ENCODE measurements around the gene AICDA.
A peak's percentile ranks its signal among the peaks of the same experiment; 100 is the strongest.

Gene AICDA

GRCh38 chr12:8606890-8607289, 5.8 kb downstream of the AICDA start:
- TF ChIP-seq, protein P1, sequence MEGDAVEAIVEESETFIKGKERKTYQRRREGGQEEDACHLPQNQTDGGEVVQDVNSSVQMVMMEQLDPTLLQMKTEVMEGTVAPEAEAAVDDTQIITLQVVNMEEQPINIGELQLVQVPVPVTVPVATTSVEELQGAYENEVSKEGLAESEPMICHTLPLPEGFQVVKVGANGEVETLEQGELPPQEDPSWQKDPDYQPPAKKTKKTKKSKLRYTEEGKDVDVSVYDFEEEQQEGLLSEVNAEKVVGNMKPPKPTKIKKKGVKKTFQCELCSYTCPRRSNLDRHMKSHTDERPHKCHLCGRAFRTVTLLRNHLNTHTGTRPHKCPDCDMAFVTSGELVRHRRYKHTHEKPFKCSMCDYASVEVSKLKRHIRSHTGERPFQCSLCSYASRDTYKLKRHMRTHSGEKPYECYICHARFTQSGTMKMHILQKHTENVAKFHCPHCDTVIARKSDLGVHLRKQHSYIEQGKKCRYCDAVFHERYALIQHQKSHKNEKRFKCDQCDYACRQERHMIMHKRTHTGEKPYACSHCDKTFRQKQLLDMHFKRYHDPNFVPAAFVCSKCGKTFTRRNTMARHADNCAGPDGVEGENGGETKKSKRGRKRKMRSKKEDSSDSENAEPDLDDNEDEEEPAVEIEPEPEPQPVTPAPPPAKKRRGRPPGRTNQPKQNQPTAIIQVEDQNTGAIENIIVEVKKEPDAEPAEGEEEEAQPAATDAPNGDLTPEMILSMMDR (IDR thresholded peaks at IDR 0.05; ENCODE audit: low read depth, low read length): no peak
- TF ChIP-seq, protein P2, sequence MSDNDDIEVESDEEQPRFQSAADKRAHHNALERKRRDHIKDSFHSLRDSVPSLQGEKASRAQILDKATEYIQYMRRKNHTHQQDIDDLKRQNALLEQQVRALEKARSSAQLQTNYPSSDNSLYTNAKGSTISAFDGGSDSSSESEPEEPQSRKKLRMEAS (IDR thresholded peaks at IDR 0.05; ENCODE audit: low read depth, low read length): no peak
- TF ChIP-seq MYC (IDR thresholded peaks at IDR 0.05; ENCODE audit: low read depth, low read length) (no peak), POLR2A (IDR thresholded peaks at IDR 0.05; ENCODE audit: extremely low read depth, insufficient read length) (no peak)
- no peak overlapping the region for H3K4me3 ChIP-seq (ENCODE audit: low read depth, low read length)
- DNase-seq (ENCODE audit: low read depth): no peak

- TF ChIP-seq POLR2A (IDR thresholded peaks at IDR 0.05; ENCODE audit: extremely low read depth, insufficient read length) (no peak), MYC (IDR thresholded peaks at IDR 0.05; ENCODE audit: low read depth, low read length) (no peak)
- TF ChIP-seq, protein P1 (IDR thresholded peaks at IDR 0.05; ENCODE audit: low read depth, low read length): no peak
- TF ChIP-seq, protein P2 (IDR thresholded peaks at IDR 0.05; ENCODE audit: low read depth, low read length): no peak
- H3K4me3 ChIP-seq (ENCODE audit: low read depth, low read length): no peak overlapping the region
- DNase-seq (ENCODE audit: low read depth): no peak
These were observed 7.6 kb downstream of the AICDA start for GRCh38 chr12:8605057-8605456.

DNA sequence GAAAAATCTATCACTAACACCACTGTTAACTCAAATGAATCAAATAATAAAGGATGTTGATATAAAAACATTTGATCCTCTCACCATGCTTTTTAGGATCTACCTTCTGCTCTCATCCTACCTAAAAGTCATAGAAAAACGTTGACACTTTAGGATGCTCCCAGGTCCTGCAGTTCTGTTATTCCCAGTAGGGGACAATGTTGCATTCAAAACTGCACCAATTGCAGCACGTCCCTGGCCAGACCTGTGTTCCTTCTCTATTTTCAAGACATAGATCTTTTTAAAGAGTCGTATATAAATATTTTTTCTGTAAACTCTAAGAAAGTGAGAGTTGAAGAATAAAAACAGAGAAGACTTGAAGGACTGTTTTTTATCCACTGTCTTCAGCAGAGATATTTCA, 8.8 kb downstream of the AICDA start:
- peak; percentile 30 for DNase-seq (ENCODE audit: low read depth)
- H3K4me3 ChIP-seq (ENCODE audit: low read depth, low read length): no peak overlapping the region
- TF ChIP-seq, protein P1 (IDR thresholded peaks at IDR 0.05; ENCODE audit: low read depth, low read length): peak; percentile 8
- TF ChIP-seq, protein P2 (IDR thresholded peaks at IDR 0.05; ENCODE audit: low read depth, low read length): no peak

- TF ChIP-seq, protein P2 (IDR thresholded peaks at IDR 0.05; ENCODE audit: low read depth, low read length): no peak
- TF ChIP-seq POLR2A (IDR thresholded peaks at IDR 0.05; ENCODE audit: extremely low read depth, insufficient read length) (no peak), MYC (IDR thresholded peaks at IDR 0.05; ENCODE audit: low read depth, low read length) (no peak)
- TF ChIP-seq, protein P1 (IDR thresholded peaks at IDR 0.05; ENCODE audit: low read depth, low read length): no peak
- no peak for DNase-seq (ENCODE audit: low read depth)
These were observed 9.4 kb downstream of the AICDA start for GRCh38 chr12:8603286-8603685.

GRCh38 chr12:8596561-8596960, 16.1 kb downstream of the AICDA start:
- no peak for DNase-seq (ENCODE audit: low read depth)
- TF ChIP-seq, protein P2 (IDR thresholded peaks at IDR 0.05; ENCODE audit: low read depth, low read length): no peak
- TF ChIP-seq POLR2A (IDR thresholded peaks at IDR 0.05; ENCODE audit: extremely low read depth, insufficient read length) (no peak), MYC (IDR thresholded peaks at IDR 0.05; ENCODE audit: low read depth, low read length) (no peak)
- TF ChIP-seq, protein P1 (IDR thresholded peaks at IDR 0.05; ENCODE audit: low read depth, low read length): no peak
- no peak overlapping the region for H3K4me3 ChIP-seq (ENCODE audit: low read depth, low read length)

More at GRCh38 chr12:8603286-8603685, 9.4 kb downstream of the AICDA start:
- no peak overlapping the region for H3K4me3 ChIP-seq (ENCODE audit: low read depth, low read length)

DNA sequence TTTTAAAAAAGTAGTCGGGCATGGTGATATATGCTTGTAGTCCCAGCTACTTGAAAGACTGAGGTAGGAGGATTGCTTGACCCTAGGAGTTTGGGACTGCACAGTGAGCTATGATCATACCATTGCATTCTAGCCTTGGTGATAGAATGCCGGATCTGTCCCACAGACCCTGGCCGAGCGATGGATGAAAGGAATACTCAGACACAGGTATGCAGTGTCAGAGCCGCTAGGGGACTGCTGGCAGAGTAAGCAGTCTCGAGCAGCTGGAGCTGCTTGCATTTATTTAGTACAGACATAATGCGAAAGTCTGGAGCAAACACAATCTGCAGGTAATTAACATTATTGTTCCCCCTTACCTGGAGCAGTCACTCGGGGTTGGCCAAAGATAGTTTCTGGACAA, 18.6 kb downstream of the AICDA start:
- TF ChIP-seq MYC (IDR thresholded peaks at IDR 0.05; ENCODE audit: low read depth, low read length) (no peak), POLR2A (IDR thresholded peaks at IDR 0.05; ENCODE audit: extremely low read depth, insufficient read length) (no peak)
- TF ChIP-seq, protein P2 (IDR thresholded peaks at IDR 0.05; ENCODE audit: low read depth, low read length): no peak
- TF ChIP-seq, protein P1 (IDR thresholded peaks at IDR 0.05; ENCODE audit: low read depth, low read length): no peak
- H3K4me3 ChIP-seq (ENCODE audit: low read depth, low read length): no peak overlapping the region

More for the DNA sequence above, 18.6 kb downstream of the AICDA start:
- no peak for DNase-seq (ENCODE audit: low read depth)
